MM.1S (cell line): ENCODE results near the gene KLHL3.

Experiments
- CTCF ChIP-seq: fragments of 300-600 bp; sonication (generic); IDR thresholded peaks from 2 replicates; pipeline ENCODE4 v1.5.1; 2016; ENCODE audit warnings: antibody characterized with exemption, low read length, mixed read lengths
- EZH2 ChIP-seq: fragments of 300-600 bp; sonication (generic); optimal IDR thresholded peaks from 2 replicates; pipeline ENCODE3; 2017; ENCODE audit warnings: low read depth, mild to moderate bottlenecking, antibody characterized with exemption, low read length, mixed read lengths
- EZH2phosphoT487 ChIP-seq: fragments of 300-600 bp; sonication (generic); IDR thresholded peaks from 2 replicates; pipeline ENCODE4 v1.6.1; 2018; ENCODE audit warnings: antibody characterized with exemption, low read length

- TF ChIP-seq CTCF (no peak), EZH2 (no peak), EZH2phosphoT487 (no peak)
Observed at GRCh38 chr5:137739737-137740136, 3.8 kb upstream of the KLHL3 start.
